Nephron progenitor cell (in vitro differentiated cells): Measurements from ENCODE around the gene OSGEPL1.

Experiments used
- DNase-seq: peaks from one replicate; pipeline ENCODE4 v3.0.0; 2021
- H3K27ac Mint-ChIP-seq: 2 replicates; pipeline ENCODE4 v1.8.0; 2021; ENCODE audit warnings: mild to moderate bottlenecking, moderate library complexity, mixed read lengths
- H3K27me3 Mint-ChIP-seq: 2 replicates; pipeline ENCODE4 v1.8.0; 2021; ENCODE audit warnings: mild to moderate bottlenecking, low read depth, mixed read lengths; ENCODE audit not compliant: poor library complexity
- H3K36me3 Mint-ChIP-seq: 2 replicates; pipeline ENCODE4 v1.8.0; 2021; ENCODE audit warnings: low read depth, mixed read lengths
- H3K4me1 Mint-ChIP-seq: 2 replicates; pipeline ENCODE4 v1.8.0; 2021; ENCODE audit warnings: mixed read lengths
- H3K4me3 Mint-ChIP-seq: 2 replicates; pipeline ENCODE4 v1.8.0; 2021; ENCODE audit warnings: mild to moderate bottlenecking, moderate library complexity, mixed read lengths
- H3K9me3 Mint-ChIP-seq: 2 replicates; pipeline ENCODE4 v1.8.0; 2021; ENCODE audit warnings: mild to moderate bottlenecking, moderate library complexity, mixed read lengths
- CTCF ChIP-seq: fragments of 200-600 bp; sonication (generic); IDR thresholded peaks from 2 replicates; pipeline ENCODE4 v1.5.0; 2021; ENCODE audit warnings: antibody characterized with exemption

The OSGEPL1 gene

GRCh38 chr2:189783451-189783926 is 20.9 kb upstream of the OSGEPL1 start:
- peak overlapping the region; percentile 88 for H3K4me3 Mint-ChIP-seq
- H3K4me1 Mint-ChIP-seq, result peaks cover 43% of the 10 kb centered on the region
- no peak for TF ChIP-seq CTCF
- H3K9me3 Mint-ChIP-seq, result no peaks in the 10 kb centered on the region
- H3K27ac Mint-ChIP-seq, result peak overlapping the region; percentile 97
- peaks cover under 1% of the 10 kb centered on the region for H3K27me3 Mint-ChIP-seq
- peaks cover 60% of the 10 kb centered on the region for H3K36me3 Mint-ChIP-seq
- no peak for DNase-seq

DNA sequence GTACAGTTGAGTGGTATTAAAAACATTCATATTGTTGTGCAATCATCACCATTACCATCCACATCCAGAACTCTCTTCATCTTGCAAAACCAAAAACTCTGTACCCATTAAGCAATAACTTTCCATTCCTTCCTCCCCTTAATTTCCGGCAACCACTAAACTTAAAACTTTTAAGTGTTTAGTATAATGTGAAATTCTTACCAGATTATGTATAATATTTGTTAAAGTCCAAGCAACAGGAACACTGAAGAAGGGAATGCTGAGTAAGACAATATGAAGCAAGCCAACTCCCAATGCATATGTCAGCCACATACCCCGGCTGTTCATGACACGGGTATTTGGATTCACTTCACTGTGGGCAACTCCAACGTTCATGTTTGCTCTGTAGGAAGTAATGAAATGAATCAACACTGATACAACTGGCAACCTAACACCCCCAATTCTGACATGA is 19.7 kb upstream of the OSGEPL1 start:
- DNase-seq, result no peak
- peak overlapping the region; percentile 88 for H3K4me3 Mint-ChIP-seq
- no peak for TF ChIP-seq CTCF
- H3K36me3 Mint-ChIP-seq, result peaks cover 64% of the 10 kb centered on the region
- H3K9me3 Mint-ChIP-seq, result no peaks in the 10 kb centered on the region
- H3K27me3 Mint-ChIP-seq, result peaks cover 2% of the 10 kb centered on the region
- H3K27ac Mint-ChIP-seq, result peak overlapping the region; percentile 81
- peaks cover 43% of the 10 kb centered on the region for H3K4me1 Mint-ChIP-seq

DNA sequence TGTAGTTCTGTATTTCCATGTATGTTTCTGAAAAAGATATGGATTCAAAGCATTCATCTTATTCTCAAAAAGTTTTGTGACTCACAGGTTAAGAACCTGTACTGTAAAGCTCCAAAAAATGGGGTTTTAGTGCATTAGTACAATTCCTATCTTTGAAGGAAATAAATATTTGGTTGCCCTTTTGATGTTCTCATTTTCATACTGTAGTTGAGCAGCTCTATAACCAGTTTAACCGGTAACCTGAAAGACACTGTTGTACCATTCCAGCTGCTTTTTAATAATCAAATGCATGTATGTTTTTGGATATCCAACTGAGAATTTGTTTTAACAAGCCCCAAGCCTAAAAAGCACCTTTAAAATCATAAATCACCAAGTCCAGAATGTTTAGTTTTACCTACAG is 9.6 kb upstream of the OSGEPL1 start:
- no peak overlapping the region for H3K27ac Mint-ChIP-seq
- TF ChIP-seq CTCF, result no peak
- peaks cover 43% of the 10 kb centered on the region for H3K36me3 Mint-ChIP-seq
- H3K9me3 Mint-ChIP-seq, result no peaks in the 10 kb centered on the region
- no peak for DNase-seq
- no peak overlapping the region for H3K4me3 Mint-ChIP-seq
- H3K27me3 Mint-ChIP-seq, result no peaks in the 10 kb centered on the region
- no peaks in the 10 kb centered on the region for H3K4me1 Mint-ChIP-seq

DNA sequence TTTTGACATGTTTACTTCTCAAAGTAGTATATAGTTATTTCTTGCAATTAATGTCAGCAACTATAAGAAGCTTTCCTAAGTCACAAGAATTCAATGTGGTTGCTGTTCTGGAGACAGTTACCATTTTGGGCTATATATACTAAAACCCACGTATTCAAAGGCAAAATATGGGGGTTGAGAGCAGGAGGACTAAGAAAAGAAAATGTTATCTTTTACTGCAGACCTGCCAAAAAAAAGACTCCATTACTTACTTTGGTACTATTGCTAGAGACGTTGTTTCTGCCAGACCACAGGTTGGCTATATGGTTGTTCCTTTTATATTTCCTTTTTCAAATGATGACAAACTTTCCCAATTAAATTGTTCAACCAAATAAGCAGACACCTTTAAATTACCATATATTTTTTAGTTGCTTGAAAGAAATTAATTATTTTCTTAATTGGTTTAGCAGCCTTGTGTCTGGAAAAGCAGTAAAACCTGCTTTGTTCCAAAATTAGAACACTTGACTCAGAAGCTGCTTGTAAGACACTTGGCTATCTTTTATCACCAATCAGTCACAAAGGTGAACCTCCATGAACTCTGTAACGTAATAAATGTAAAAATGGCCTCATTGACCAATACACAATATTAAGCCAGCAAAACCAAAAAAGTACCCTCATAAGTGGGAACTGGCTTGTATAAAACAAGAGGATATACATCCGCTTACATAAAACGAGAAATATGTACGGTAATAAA is 8.2 kb upstream of the OSGEPL1 start:
- no peak overlapping the region for H3K27ac Mint-ChIP-seq
- H3K4me1 Mint-ChIP-seq, result no peaks in the 10 kb centered on the region
- no peak for TF ChIP-seq CTCF
- no peaks in the 10 kb centered on the region for H3K9me3 Mint-ChIP-seq
- peaks cover 57% of the 10 kb centered on the region for H3K36me3 Mint-ChIP-seq
- no peak for DNase-seq
- no peak overlapping the region for H3K4me3 Mint-ChIP-seq
- H3K27me3 Mint-ChIP-seq, result no peaks in the 10 kb centered on the region

- Mint-ChIP-seq H3K36me3 (peaks cover 42% of the 10 kb centered on the region), H3K4me1 (peaks cover 10% of the 10 kb centered on the region), H3K27me3 (no peaks in the 10 kb centered on the region), H3K27ac (peak overlapping the region; percentile 18), H3K4me3 (peak overlapping the region; percentile 23), H3K9me3 (no peaks in the 10 kb centered on the region)
- TF ChIP-seq CTCF, result no peak
- no peak for DNase-seq
Observed at GRCh38 chr2:189763908-189764661, 1.5 kb upstream of the OSGEPL1 start.
